ENCODE results near the gene PDIA6.
A peak's percentile ranks its signal among the peaks of the same experiment; 100 is the strongest.

The PDIA6 gene, protein sequence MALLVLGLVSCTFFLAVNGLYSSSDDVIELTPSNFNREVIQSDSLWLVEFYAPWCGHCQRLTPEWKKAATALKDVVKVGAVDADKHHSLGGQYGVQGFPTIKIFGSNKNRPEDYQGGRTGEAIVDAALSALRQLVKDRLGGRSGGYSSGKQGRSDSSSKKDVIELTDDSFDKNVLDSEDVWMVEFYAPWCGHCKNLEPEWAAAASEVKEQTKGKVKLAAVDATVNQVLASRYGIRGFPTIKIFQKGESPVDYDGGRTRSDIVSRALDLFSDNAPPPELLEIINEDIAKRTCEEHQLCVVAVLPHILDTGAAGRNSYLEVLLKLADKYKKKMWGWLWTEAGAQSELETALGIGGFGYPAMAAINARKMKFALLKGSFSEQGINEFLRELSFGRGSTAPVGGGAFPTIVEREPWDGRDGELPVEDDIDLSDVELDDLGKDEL
- long read RNA-seq, transcript PDIA6-201 (13 exons, 2,338 nt), result major isoform, 2,145 of 2,332 reads
- long read RNA-seq, partial matches to known transcripts, result 81 of 2,332 reads
- long read RNA-seq, other reads (novel, unspliced or antisense), result 106 of 2,332 reads

DNA sequence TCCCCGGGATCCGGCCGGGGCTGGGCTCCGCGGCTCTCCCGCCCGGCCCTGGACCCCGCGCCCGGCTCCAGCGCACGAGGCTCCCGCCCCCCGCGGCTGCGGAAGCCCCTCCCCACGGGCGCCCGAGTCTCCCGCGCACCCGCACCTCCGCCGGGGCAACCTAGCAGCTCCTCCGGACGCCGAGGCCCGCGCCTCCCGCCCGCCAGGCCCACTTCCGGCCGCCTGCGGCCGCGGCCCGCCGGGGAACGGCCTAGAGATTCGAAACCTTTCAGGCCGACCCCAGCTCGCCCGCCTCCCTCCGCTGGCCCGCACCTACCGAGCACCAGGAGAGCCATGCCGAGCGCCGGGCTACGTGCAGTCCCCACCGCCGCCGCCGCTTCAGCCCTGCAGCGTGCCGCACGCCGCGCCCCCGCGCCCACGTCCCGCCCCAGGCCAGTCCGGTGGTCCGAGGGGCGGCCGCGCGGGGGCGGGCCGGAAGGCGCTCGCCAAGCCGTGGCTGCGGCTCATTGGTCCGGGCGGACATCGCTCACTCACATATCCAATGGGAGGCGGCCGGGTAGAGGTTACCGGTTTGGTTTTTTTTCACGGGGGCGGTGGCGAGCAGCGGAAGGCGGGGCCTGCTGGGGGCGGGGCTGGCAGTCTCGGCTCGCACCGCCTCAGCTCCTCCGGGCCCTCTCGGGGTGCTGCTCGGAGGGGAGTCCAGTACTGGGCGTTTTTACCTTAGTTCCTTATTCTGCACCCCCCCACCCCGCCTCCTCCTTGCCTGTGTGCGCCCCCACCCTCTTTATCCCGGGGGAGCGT, at the start of gene PDIA6:
TSS of gene PDIA6 (minus strand) at position 424 of the 801 bp plus-strand sequence. CDS start at position 335, 89 bp downstream.
- H3K4me3 ChIP-seq (replicated peaks; ENCODE audit: insufficient read depth, low read length), result peak within 1 kb of the TSS; percentile 76
- peak within 1 kb of the TSS; percentile 74 for H3K27ac ChIP-seq (replicated peaks)
- TF ChIP-seq, protein P1, sequence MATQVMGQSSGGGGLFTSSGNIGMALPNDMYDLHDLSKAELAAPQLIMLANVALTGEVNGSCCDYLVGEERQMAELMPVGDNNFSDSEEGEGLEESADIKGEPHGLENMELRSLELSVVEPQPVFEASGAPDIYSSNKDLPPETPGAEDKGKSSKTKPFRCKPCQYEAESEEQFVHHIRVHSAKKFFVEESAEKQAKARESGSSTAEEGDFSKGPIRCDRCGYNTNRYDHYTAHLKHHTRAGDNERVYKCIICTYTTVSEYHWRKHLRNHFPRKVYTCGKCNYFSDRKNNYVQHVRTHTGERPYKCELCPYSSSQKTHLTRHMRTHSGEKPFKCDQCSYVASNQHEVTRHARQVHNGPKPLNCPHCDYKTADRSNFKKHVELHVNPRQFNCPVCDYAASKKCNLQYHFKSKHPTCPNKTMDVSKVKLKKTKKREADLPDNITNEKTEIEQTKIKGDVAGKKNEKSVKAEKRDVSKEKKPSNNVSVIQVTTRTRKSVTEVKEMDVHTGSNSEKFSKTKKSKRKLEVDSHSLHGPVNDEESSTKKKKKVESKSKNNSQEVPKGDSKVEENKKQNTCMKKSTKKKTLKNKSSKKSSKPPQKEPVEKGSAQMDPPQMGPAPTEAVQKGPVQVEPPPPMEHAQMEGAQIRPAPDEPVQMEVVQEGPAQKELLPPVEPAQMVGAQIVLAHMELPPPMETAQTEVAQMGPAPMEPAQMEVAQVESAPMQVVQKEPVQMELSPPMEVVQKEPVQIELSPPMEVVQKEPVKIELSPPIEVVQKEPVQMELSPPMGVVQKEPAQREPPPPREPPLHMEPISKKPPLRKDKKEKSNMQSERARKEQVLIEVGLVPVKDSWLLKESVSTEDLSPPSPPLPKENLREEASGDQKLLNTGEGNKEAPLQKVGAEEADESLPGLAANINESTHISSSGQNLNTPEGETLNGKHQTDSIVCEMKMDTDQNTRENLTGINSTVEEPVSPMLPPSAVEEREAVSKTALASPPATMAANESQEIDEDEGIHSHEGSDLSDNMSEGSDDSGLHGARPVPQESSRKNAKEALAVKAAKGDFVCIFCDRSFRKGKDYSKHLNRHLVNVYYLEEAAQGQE (IDR thresholded peaks at IDR 0.05; ENCODE audit: insufficient replicate concordance, low read depth), result no peak
- TF ChIP-seq POLR2AphosphoS5 (IDR thresholded peaks at IDR 0.05; ENCODE audit: low read depth), result peak; percentile 66
- peak; percentile 87 to 96 for DNase-seq (ENCODE audit: low read depth in 1 of 2, low spot score in 1 of 2)
- no peaks in the 10 kb centered on the region for H3K27me3 ChIP-seq (ENCODE audit: insufficient read depth, poor library complexity, severe bottlenecking)

DNA sequence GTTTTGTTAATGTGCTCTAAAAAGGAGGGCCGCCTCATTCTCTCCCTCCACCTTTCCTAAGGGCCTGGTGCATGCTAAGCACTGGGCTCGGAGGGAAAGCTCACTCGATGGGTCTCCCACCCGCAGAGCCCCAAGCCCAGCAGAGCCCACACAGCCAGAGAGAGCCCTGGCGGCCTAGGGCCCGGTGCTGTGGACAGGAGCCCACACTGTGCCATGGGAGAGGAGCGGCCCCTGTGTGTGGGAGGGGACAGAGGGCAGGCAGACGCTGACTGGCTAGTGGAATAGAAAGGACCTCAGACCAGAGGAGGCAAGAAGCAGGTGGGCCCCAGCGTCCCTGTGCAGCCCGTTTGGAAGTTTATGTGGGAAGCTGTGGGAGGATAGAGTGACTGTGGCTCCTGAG, 49.7 kb upstream of the PDIA6 start:
- no peak for DNase-seq (ENCODE audit: low read depth in 1 of 2, low spot score in 1 of 2)
- no peak overlapping the region for H3K27ac ChIP-seq (replicated peaks)
- TF ChIP-seq, protein P1 (IDR thresholded peaks at IDR 0.05; ENCODE audit: insufficient replicate concordance, low read depth), result no peak
- TF ChIP-seq SPI1 (IDR thresholded peaks at IDR 0.05; ENCODE audit: borderline replicate concordance, low read depth) (no peak), POLR2AphosphoS5 (IDR thresholded peaks at IDR 0.05; ENCODE audit: low read depth) (no peak), GABPA (IDR thresholded peaks at IDR 0.05; ENCODE audit: low read depth) (no peak)
- TF ChIP-seq, protein P2, sequence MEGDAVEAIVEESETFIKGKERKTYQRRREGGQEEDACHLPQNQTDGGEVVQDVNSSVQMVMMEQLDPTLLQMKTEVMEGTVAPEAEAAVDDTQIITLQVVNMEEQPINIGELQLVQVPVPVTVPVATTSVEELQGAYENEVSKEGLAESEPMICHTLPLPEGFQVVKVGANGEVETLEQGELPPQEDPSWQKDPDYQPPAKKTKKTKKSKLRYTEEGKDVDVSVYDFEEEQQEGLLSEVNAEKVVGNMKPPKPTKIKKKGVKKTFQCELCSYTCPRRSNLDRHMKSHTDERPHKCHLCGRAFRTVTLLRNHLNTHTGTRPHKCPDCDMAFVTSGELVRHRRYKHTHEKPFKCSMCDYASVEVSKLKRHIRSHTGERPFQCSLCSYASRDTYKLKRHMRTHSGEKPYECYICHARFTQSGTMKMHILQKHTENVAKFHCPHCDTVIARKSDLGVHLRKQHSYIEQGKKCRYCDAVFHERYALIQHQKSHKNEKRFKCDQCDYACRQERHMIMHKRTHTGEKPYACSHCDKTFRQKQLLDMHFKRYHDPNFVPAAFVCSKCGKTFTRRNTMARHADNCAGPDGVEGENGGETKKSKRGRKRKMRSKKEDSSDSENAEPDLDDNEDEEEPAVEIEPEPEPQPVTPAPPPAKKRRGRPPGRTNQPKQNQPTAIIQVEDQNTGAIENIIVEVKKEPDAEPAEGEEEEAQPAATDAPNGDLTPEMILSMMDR (IDR thresholded peaks at IDR 0.05; ENCODE audit: insufficient read depth, low read length), result no peak
- no peak overlapping the region for H3K4me3 ChIP-seq (replicated peaks; ENCODE audit: insufficient read depth, low read length)
- peaks cover 6% of the 10 kb centered on the region for H3K27me3 ChIP-seq (ENCODE audit: insufficient read depth, poor library complexity, severe bottlenecking)

DNA sequence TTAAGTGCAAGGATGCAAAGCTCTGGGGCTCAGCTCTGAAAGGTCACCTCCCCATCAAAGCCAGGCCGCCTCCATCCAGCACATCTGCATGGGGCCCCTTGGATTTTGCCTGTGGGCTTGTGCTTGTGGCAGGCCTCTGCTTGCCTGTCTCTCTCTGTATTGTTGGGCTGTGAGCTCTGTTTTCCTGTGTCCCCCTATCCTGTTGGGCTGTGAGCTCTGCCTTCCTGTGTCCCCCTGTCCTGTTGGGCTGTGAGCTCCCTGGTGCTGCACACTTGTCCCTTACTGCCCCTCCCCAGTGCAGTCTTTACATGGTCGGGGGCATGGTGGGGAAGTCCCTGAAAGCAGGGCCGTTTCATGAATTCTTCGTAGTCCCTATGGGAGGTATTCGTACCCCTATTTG, 49.2 kb upstream of the PDIA6 start:
- no peak overlapping the region for H3K27ac ChIP-seq (replicated peaks)
- TF ChIP-seq, protein P1 (IDR thresholded peaks at IDR 0.05; ENCODE audit: insufficient replicate concordance, low read depth), result no peak
- TF ChIP-seq POLR2AphosphoS5 (IDR thresholded peaks at IDR 0.05; ENCODE audit: low read depth) (no peak), GABPA (IDR thresholded peaks at IDR 0.05; ENCODE audit: low read depth) (no peak), SPI1 (IDR thresholded peaks at IDR 0.05; ENCODE audit: borderline replicate concordance, low read depth) (no peak)
- TF ChIP-seq, protein P2 (IDR thresholded peaks at IDR 0.05; ENCODE audit: insufficient read depth, low read length), result no peak

More for the DNA sequence above, 49.2 kb upstream of the PDIA6 start:
- Histone ChIP-seq H3K4me3 (replicated peaks; ENCODE audit: insufficient read depth, low read length) (no peak overlapping the region), H3K27me3 (ENCODE audit: insufficient read depth, poor library complexity, severe bottlenecking) (peaks cover 6% of the 10 kb centered on the region)
- no peak for DNase-seq (ENCODE audit: low read depth in 1 of 2, low spot score in 1 of 2)

Measured in HL-60 (cell line).